Measurements from ENCODE around the gene TC2N. TPM values are rescaled to one million over a fixed set of nuclear protein-coding genes. Genes with fewer than 3 reads are reported as not detected.

Gene TC2N
- polyA plus RNA-seq, 1 donor from 2014 or later = 2.1 TPM

DNA sequence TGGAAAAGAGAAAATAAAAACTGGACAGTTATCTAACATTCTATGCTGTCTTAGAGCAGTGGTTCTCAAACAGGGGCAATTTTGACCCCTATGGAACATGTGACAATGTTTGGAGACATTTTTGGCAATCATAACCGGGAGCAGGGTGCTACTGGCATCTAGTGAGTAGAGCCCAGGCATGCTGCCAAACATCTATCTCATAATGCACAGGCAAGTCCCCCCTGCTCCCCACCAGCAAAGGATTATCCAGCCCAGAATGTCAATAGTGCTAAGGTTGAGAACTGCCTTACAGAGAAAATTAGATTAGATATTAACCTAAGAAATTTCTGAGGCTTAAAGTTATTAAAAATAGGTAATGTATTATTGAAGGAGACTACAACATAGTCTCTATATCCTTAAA lies 112.5 kb downstream of the TC2N start:
- Histone ChIP-seq H2AFZ (ENCODE audit: low read depth, low read length) (no peak overlapping the region), H3K36me3 (ENCODE audit: insufficient read depth, low read length) (no peaks in the 10 kb centered on the region), H3K4me2 (ENCODE audit: low read length) (no peak overlapping the region), H3K27ac (ENCODE audit: low read length) (no peak overlapping the region), H3K9me2 (ENCODE audit: insufficient read depth, low read length) (no peaks in the 10 kb centered on the region), H4K20me1 (ENCODE audit: insufficient read depth) (no peaks in the 10 kb centered on the region), H3K79me2 (replicated peaks; ENCODE audit: insufficient read depth, low read length) (no peaks in the 10 kb centered on the region), H3K4me3 (ENCODE audit: low read length) (no peak overlapping the region), H3K27me3 (ENCODE audit: insufficient read depth, low read depth, low read length) (no peaks in the 10 kb centered on the region), H3F3A (ENCODE audit: insufficient read depth, low read length, poor library complexity, severe bottlenecking) (no peaks in the 10 kb centered on the region), H3K9ac (ENCODE audit: low read length) (no peak overlapping the region), H3K9me3 (ENCODE audit: low read length) (no peaks in the 10 kb centered on the region)
- TF ChIP-seq POLR2AphosphoS5 (IDR thresholded peaks at IDR 0.05) (no peak), RAD21 (conservative IDR thresholded peaks at IDR 0.05) (no peak), EP300 (conservative IDR thresholded peaks at IDR 0.05; ENCODE audit: poor library complexity, severe bottlenecking) (no peak), SMC3 (conservative IDR thresholded peaks at IDR 0.05; ENCODE audit: poor library complexity) (no peak), TAF1 (IDR thresholded peaks at IDR 0.05; ENCODE audit: low read depth) (no peak), MXI1 (conservative IDR thresholded peaks at IDR 0.05; ENCODE audit: poor library complexity, severe bottlenecking) (no peak), EZH2 (IDR thresholded peaks at IDR 0.05; ENCODE audit: borderline replicate concordance, insufficient read depth, low read length, poor library complexity, severe bottlenecking) (no peak)
- TF ChIP-seq, protein P1, sequence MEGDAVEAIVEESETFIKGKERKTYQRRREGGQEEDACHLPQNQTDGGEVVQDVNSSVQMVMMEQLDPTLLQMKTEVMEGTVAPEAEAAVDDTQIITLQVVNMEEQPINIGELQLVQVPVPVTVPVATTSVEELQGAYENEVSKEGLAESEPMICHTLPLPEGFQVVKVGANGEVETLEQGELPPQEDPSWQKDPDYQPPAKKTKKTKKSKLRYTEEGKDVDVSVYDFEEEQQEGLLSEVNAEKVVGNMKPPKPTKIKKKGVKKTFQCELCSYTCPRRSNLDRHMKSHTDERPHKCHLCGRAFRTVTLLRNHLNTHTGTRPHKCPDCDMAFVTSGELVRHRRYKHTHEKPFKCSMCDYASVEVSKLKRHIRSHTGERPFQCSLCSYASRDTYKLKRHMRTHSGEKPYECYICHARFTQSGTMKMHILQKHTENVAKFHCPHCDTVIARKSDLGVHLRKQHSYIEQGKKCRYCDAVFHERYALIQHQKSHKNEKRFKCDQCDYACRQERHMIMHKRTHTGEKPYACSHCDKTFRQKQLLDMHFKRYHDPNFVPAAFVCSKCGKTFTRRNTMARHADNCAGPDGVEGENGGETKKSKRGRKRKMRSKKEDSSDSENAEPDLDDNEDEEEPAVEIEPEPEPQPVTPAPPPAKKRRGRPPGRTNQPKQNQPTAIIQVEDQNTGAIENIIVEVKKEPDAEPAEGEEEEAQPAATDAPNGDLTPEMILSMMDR (IDR thresholded peaks at IDR 0.05; ENCODE audit: poor library complexity, severe bottlenecking) = no peak
- TF ChIP-seq, protein P2, sequence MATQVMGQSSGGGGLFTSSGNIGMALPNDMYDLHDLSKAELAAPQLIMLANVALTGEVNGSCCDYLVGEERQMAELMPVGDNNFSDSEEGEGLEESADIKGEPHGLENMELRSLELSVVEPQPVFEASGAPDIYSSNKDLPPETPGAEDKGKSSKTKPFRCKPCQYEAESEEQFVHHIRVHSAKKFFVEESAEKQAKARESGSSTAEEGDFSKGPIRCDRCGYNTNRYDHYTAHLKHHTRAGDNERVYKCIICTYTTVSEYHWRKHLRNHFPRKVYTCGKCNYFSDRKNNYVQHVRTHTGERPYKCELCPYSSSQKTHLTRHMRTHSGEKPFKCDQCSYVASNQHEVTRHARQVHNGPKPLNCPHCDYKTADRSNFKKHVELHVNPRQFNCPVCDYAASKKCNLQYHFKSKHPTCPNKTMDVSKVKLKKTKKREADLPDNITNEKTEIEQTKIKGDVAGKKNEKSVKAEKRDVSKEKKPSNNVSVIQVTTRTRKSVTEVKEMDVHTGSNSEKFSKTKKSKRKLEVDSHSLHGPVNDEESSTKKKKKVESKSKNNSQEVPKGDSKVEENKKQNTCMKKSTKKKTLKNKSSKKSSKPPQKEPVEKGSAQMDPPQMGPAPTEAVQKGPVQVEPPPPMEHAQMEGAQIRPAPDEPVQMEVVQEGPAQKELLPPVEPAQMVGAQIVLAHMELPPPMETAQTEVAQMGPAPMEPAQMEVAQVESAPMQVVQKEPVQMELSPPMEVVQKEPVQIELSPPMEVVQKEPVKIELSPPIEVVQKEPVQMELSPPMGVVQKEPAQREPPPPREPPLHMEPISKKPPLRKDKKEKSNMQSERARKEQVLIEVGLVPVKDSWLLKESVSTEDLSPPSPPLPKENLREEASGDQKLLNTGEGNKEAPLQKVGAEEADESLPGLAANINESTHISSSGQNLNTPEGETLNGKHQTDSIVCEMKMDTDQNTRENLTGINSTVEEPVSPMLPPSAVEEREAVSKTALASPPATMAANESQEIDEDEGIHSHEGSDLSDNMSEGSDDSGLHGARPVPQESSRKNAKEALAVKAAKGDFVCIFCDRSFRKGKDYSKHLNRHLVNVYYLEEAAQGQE (IDR thresholded peaks at IDR 0.05; ENCODE audit: borderline replicate concordance) = no peak

DNA sequence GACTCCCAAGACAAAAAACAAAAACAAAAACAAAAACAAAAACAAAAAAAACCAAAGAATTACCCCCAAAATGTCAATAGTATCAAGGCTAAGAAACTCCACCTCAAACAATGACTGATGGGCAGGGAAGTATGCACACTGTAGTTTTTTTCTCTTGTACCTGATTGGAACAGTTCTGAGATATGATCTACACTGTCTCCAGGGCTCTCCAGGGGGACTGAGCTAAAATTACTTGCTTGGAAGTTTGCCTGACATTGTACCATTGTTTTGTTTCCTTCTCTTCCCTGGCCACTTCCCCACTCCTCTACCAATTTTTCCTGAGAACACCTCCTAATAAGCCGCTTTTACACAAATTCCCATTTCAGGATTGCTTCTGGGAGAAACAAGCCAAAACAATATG lies 113.2 kb downstream of the TC2N start:
- Histone ChIP-seq H3K27ac (ENCODE audit: low read length) (no peak overlapping the region), H3K27me3 (ENCODE audit: insufficient read depth, low read depth, low read length) (no peaks in the 10 kb centered on the region), H3K4me2 (ENCODE audit: low read length) (no peak overlapping the region), H3K36me3 (ENCODE audit: insufficient read depth, low read length) (no peaks in the 10 kb centered on the region), H2AFZ (ENCODE audit: low read depth, low read length) (no peak overlapping the region), H3K9me2 (ENCODE audit: insufficient read depth, low read length) (no peaks in the 10 kb centered on the region), H3F3A (ENCODE audit: insufficient read depth, low read length, poor library complexity, severe bottlenecking) (no peaks in the 10 kb centered on the region), H3K4me3 (ENCODE audit: low read length) (no peak overlapping the region), H3K9ac (ENCODE audit: low read length) (no peak overlapping the region), H3K79me2 (replicated peaks; ENCODE audit: insufficient read depth, low read length) (no peaks in the 10 kb centered on the region), H4K20me1 (ENCODE audit: insufficient read depth) (no peaks in the 10 kb centered on the region), H3K9me3 (ENCODE audit: low read length) (no peaks in the 10 kb centered on the region)
- no peak for TF ChIP-seq POLR2AphosphoS5 (IDR thresholded peaks at IDR 0.05)
- TF ChIP-seq, protein P1 (IDR thresholded peaks at IDR 0.05; ENCODE audit: poor library complexity, severe bottlenecking) = no peak
- no peak for TF ChIP-seq TAF1 (IDR thresholded peaks at IDR 0.05; ENCODE audit: low read depth)
- TF ChIP-seq MXI1 (conservative IDR thresholded peaks at IDR 0.05; ENCODE audit: poor library complexity, severe bottlenecking) = no peak
- TF ChIP-seq, protein P2 (IDR thresholded peaks at IDR 0.05; ENCODE audit: borderline replicate concordance) = no peak
- no peak for TF ChIP-seq SMC3 (conservative IDR thresholded peaks at IDR 0.05; ENCODE audit: poor library complexity)
- TF ChIP-seq EZH2 (IDR thresholded peaks at IDR 0.05; ENCODE audit: borderline replicate concordance, insufficient read depth, low read length, poor library complexity, severe bottlenecking) = no peak
- no peak for TF ChIP-seq RAD21 (conservative IDR thresholded peaks at IDR 0.05)
- TF ChIP-seq EP300 (conservative IDR thresholded peaks at IDR 0.05; ENCODE audit: poor library complexity, severe bottlenecking) = no peak

All from neural cell (in vitro differentiated cells).